HG02938 (cell line): Measurements from ENCODE around the gene VPS33B.
"Not testable (repeated sequence)": the region's sequence is repeated elsewhere in the genome, so short reads cannot be mapped to it uniquely, and the experiment has no call there.

Experiments
- ATAC-seq: cut with Tn5 transposase; IDR thresholded peaks from one replicate; pipeline ENCODE4 v1.9.1; 2021; ENCODE audit warnings: mild to moderate bottlenecking, moderate library complexity; ENCODE audit not compliant: unreplicated experiment

Gene VPS33B

DNA sequence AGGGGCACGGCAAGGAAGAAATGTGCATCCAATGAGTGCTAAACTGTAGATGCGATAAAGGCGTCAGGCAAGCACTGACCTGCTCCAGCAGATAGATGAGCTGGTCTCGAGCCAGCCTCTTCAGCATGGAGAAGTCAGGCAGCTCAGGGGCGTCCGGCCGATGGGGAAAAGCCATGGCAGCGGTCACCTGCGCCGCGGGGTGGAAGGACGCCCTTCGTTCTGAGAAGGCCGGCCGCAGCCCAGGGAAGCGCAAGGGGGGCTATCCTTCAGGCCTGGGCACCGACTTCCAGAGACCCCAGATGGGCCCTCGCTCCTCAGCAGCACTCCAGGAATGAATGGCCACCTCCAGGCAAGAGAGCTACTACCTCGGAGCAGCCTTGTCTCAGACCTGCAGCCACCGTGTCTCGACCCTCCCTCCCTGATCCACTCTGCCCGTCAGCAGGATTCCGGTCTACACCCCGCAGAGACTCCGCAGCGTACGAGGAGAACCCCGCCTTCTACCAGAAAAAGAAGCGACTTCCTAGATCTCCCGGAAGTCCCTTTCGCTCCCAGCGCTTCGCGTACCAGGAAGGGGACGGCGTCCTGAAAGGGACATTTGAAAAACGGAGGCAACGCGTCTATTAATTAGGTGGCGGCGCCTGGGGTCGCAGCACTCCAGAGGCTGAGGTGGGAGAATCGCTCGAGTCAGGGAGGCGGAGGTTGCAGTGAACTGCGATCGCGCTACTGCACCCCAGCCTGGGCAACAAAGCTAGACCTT, at the start of gene VPS33B:
TSS of gene VPS33B (minus strand) at position 520 of the 757 bp plus-strand sequence. CDS start at position 175, 345 bp downstream.
- peak; percentile 58 for ATAC-seq

DNA sequence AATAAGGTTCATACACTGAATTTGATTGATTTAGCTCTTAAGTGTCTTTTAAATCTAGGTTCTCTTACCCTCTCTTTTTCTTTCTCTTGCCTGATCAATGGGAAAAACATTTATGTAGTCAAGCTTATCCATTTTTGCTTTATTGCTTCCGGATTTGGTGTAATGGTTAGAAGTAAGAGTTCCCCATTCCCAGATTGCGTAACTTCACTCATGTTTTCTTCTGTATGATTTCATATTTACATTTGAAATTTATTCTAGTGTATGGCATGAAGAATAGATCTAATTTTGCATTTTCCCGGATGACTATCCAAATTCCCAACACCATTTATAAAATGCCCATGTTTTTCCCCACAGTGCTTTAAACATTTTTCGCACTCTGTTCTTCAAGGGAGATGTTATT, 49.8 kb upstream of the VPS33B start:
- ATAC-seq: no peak

DNA sequence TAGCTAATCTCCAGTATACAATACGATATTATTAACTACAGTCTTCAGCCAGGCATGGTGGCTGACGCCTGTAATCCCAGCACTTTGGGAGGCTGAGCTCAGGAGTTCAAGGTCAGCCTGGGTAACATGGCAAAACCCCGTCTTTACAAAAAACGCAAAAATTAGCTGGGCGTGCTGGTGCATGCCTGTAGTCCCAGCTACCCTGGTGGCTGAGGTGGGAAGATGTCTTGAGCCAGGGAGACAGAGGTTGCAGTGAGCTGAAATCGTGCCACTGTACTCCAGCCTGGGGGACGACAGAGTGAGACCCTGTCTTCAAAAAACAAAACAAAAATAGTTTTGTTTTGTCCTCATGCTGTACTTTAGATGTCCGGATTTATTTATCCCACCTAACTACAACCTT, 48.5 kb upstream of the VPS33B start:
- no peak for ATAC-seq

DNA sequence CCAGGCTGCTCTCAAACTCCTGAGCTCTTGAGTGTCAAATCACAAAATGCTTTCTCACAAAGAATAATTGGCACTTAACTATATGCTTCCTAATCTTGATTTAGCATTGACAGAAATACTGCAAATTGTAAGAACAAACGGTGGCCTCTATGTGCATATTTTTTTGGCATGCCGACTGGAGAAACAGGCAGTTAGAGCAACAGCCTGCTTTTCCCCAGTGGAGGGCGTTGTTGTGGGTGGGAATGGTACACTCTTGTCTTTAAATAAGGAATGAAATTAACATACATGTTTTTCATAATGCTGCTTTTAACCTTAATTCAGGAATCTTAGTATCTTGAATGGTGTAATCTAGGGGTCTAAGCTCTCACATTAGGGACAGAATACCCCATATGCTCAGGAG, 46.6 kb upstream of the VPS33B start:
- ATAC-seq: no peak

DNA sequence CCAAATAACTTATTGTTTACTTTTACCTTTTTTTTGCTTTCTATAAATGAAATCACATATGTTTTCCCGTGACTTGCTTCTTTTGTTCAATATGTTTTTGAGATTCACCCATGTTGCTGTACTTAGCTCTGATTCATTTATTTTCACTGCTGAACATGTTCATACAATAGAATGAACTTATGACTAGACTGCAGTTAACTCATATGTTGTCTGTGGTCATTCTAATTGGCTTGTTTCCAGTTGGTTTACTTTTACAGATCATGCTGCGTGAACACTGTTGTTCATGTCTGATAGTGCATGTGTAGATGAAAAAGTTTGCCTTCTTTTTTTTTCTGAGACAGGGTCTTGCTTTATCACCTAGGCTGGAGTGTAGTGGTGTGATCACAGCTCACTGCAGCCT, 46.0 kb upstream of the VPS33B start:
- no peak for ATAC-seq

DNA sequence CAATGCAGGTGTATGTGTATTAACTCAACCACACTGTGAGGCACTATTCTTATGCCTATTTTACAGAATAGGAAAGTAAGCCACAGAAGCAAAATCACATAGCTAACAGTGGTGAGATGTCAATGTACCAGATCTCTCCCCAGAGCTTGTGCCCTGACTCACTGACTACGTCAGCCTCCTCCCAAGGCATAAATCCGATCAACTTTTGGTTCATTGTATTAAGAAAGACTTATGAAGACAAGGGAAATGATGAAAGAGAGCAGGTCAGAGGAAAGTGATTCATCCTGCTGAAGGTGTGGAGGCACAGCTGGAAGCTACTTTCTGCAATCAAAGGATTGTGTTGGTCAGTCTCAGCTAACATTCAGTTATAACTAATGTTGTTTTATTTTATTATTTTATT, 44.6 kb upstream of the VPS33B start:
- ATAC-seq: no peak

DNA sequence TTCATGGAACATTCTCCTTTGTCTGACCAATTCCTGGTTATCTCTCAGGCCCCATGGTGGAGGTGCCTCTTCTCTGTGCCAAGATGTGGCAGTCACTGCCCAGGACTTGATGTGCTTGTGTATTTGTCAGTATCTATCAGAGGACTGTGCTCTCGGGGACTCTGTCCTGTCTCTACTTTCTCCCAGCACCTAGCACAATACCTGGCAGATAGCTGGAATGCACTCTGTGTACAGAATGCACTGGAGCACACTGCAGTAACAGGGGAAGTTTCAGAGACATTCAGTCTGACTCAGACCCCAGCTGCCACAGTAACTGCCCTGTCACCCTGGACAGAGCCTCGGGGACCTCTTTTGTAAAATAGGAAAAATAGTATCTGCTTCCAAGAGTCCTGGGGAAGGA, 43.1 kb upstream of the VPS33B start:
- ATAC-seq: no peak

DNA sequence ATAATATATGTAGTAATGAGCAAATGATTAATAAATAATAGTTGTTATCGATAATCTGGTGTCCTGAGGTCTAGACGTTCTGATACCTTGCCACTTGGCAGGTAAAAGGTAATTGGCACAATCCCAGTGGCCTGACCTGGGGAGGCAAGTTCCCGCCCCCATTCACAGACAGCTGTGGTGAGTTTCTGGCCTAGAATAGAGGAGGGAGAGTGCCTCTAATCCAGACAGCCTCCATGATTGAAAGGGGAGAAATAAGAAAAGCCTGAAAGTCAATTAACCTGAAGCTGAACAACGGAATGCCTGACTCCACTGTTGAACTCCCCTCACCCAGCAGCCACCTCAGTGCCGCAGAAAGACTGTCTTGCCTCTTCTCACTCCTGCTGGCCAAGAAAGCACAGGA, 39.6 kb upstream of the VPS33B start:
- ATAC-seq: no peak

DNA sequence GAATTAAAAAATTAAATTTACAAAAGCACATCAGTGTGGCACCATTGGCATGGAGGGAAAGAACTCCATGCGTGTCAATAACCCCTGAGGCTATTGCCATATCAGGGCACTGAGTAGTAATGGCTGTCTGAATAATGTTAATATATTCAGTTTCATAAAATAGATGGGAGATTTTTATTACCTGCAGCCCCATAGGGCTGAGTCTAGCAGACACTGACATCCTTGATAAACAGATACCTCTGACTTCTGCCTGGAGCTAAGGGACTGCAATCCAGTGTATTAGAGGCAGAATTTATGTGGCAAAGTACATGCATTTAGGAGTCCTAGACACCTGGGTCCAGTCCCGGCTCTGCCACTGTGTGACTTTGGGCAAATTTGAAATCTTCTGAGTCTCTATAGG, 38.8 kb upstream of the VPS33B start:
- no peak for ATAC-seq

DNA sequence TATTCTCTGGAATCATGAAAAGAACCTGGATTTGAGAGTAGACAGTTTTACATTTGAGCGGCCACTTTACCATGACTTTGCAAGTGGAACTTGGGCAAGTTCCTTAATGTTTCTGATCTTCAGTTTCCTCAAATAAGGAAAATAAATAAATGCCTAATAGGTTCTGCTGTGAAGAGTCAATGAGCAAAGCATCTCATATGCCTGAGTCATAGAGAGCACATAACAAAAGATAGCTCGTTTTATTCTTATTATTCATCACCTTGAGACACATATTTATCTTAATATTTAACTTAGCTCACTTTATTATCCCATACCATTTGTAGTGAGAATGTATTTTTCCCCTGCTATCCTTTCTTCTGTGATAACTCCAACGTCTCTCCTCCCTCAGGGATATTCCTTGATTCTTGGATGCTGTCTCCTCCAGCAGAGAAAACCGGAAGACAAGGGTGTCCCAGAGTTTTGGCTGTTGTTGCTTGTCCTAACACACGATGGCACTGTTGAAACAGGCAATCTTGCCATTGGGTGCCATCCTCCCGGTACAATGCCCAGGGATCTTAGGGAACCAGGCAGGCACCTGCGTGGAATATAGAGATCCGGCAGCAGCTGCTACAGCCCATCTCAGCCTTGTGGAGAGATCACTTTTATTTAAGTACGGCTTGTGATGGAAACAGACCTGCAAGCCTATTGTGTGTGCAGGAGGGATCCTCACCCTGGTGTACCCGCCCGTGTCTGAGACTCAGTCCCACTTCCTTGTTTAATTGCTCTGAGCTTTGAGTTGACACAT, 33.3 kb upstream of the VPS33B start:
- ATAC-seq: no peak

DNA sequence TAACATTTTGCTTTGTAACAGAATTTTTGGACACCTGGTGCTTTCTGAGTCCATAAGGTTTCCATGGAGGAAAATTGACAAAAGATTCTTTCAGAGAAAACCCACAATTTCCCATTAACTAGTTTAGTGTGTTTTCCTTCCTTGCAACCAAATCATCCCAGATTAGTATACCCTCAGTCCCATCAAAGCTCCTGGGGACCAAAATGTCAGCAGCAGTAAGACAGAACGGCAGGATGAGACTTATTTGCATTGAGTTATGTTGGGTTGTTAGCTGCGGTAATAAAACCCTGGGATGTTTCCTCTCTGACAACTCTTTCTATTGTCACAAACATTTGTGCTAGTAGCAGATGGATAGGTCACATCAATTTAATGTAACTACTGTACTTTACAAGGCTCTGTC, 32.4 kb upstream of the VPS33B start:
- no peak for ATAC-seq

DNA sequence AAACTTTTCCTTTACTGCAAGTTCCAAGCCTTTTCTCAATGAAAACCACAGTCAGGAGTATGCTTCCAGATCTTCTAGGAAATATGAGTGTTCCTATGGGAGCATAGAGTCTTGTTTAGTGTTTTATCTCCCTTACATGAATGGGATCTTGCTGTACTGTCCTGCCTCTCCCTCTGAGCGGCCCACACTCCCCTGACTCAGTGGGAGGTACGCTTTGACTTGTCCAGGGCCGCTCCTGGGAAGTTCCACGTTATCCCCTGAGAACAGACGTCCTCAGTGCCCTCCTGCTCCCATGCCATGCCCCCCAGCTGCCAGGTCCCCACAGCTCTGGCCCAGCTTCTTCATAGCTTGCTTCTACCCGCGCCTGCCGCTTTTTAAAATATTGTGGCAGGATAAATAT, 28.9 kb upstream of the VPS33B start:
- no peak for ATAC-seq

DNA sequence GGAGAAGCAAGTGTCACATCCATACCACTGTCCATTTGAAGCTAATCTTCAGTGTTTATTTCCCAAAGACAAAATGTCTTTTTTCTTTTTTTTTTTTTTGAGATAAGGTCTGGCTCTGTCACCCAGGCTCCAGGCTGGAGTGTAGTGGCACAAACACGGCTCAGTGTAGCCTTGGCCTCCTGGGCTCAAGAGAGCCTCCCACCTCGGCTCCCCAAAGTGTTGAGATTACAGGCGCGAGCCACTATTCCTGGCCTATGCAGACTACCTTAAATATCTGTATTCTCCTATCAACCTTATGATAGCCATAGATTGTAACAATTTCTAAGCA, 27.7 kb upstream of the VPS33B start:
- ATAC-seq: peak; percentile 13

DNA sequence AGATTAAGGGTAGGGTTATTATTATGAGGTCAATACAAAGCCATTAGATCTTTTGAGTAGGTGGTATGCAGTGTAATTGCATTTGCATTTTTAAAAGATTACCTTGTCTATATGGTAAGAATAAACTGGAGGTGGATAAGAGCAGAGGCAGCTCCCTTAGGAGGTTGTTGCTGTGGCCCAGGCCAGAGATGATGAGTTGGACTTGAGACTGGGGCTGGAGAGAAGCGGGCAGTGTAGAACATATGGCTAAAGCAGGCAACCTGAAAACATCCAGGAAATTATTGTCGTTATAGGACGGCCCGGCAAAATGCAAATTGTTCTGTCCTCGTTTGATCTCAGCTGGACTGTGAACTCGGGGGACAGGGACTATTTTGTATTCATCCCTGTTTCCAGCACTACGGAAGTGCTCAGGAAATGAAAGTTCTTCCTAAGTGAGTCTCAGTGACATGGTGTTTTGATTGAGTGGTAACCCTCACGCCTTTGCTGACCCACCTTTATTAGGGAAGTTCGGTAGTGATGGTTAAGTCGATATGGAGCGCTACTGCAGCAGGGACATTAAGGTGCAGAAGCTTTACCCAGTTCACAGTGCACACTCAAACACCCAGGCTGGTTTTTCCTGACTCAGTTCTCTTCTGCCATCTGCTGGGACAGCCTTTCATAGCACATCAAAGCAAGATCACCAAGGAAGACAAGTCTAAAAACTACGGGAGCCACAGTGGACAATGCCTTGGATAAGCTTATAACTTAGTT, 27.2 kb upstream of the VPS33B start:
- peak; percentile 61 for ATAC-seq

DNA sequence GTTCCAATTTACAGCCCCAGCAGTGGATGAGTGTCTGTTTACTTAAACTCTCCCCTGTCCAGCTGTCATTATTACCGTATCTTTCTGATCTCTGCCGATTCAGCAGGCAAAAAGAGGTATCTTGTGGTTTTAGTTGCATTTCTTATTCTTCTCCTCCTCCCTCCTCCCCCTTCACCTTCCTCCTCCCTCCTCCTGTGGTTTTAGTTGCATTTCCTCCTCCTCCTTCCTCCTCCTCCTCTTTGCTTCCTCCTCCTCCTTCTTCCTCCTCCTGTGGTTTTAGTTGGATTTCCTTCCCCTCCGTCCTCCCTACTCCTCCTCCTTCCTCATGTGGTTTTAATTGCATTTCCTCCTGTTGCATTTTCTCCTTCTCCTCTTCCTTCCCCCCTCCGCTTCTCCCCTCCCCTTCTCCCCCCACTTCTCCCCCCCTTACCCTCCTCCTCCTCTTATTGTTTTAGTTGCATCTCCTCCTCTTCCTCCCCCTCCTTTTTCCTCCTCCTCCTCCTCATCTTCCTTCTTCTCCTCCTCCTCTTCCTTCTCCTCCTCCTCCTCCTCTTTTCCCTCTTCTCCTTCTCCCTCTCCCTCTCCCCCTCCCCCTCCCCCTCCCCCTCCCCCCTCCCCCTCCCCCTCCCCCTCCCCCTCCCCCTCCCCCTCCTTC, 25.3 kb upstream of the VPS33B start:
- no peak for ATAC-seq

DNA sequence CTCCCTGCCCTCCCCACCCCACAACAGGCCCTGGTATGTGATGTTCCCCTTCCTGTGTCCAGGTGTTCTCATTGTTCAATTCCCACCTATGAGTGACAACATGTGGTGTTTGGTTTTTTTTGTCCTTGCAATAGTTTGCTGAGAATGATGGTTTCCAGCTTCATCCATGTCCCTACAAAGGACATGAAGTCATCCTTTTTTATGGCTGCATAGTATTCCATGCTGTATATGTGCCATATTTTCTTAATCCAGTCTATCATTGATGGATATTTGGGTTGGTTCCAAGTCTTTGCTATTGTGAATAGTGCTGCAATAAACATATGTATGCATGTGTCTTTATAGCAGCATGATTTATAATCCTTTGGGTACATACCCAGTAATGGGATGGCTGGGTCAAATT, 23.7 kb upstream of the VPS33B start:
- ATAC-seq: not testable (repeated sequence)

DNA sequence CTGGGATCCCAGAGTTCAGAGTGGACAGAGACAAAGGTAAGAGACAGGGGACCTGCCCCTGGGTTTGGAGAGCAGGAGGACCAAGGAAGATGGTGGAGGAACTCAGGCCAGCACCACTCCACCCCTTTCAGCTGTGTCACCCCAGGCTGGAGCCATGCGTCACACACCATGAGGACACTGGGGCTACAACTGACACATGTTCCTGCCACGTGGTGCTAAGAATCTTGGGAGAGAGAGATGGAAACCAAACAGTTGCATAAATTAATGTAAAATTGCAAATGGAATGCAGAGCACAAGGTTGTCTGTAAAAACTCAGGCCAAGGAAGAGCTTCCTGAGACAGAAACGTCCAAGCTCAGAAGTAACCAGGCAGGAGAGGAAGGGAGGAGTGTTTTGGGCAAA, 22.7 kb upstream of the VPS33B start:
- no peak for ATAC-seq

DNA sequence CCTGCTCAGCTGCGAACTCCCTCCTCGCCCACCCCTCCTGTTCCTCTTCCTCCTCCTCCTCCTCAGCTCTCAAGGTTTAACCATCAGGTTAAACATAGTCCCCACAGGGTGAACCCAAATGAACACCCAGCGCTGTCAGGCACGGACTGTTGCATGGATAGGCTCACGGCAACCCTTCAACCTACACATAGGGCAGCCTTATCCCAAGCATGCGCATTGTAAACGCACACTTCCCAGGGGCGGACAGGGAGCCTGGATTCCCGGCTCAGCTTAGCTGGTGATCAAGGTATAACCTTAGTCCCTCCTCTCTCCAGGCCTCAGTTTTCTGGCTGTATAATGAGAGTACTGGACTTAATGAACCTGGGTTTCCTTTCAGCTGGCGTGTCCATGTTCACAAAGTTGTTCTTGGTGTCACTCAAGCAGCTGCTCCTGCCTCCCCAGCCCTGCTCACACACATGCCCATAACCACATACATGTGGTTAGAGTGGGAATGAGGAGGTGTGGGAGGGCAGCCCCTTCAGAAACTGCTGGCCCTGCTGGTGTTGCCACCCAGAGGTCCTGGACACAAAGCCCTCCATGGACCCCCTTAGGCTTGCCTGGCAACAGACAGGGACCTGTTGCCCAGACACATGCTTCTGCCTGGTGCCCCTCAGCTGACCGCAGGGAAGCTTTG, 20.9 kb upstream of the VPS33B start:
- ATAC-seq: no peak

DNA sequence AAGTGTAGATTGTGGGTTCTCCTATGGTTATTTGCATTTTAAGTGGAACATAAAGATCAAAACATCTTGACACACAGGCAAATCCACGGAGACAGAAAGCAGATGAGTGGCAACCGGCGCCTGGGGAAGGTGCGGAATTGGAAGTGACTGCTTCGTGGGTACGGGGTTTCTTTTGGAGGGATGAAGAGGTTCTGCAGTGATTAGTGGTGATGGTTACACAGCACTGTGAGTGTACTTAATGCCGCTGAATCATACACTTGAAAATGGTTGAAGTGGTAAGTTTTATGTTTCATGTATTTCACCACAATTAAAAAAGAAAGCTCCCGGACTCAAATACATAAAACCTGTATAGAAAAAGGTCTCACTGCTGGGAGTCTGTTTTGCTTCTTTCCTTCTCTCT, 18.5 kb upstream of the VPS33B start:
- no peak for ATAC-seq

DNA sequence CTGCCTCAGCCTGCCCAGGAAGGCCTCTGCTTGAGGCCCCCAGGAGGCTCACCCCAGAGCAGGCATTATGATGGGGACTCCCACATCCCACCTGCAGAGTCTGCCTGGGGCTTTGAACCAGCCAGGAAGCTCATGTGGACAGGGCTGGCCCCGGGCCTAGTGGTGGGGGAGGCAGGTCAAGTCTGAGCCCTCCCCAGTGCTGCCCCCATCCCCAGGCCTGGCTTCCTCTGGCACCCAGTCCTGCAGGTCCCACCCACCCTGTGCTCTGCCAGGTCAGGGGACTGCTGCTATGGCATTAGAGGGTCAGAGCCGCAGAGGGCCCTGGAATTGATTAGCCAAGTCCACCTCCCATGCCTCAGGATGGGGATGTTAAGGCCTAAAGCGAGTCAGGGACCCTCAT, 17.6 kb upstream of the VPS33B start:
- ATAC-seq: no peak
